ENCODE measurements around the gene PWWP2B. TPM values are rescaled to one million over a fixed set of nuclear protein-coding genes. Genes with fewer than 3 reads are reported as not detected.

PWWP2B gene
- total and polyA plus RNA-seq, 10 of the 15 experiments (the other 5 are each of a cell fraction or from before 2014, with no cell fraction given) = 0.04 to 0.87 (median 0.35) TPM; not detected in 4

DNA sequence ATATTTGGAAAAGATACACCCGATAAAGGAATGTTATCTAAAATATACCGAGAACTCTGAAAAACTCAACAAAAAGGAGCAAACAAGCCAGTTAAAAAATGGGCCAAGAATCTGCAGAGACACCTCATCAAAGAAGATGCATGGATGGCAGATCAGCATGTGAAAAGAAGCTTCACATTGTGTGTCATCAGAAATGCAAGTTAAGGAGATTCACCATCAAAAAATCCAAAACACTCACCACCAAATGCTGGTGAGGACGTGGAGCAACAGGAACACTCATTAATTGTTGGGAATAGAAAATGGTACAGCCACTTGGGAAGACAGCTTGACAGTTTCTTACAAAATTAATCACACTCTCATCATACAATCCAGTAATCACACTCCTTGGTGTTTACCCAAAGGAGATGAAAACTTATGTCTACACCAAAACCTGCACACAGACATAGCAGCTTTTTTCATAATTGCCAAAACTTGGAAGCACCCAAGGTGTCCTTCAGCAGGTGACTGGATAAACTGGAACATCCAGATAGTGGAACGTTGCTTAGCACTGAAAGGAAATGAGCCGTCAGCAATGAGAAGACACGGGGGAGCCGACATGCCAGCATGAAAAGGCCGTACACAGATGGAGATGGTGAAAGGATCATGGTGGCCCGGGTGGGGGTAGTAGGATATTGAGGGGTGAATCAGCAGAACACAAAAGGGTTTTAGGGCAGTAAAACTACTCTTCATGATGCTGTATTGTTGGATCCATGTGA, 27.9 kb upstream of the PWWP2B start:
- Histone ChIP-seq H3K9ac (ENCODE audit: control insufficient read depth, insufficient read depth, low read length) (no peak overlapping the region), H3K36me3 (ENCODE audit: control insufficient read depth in 2 of 2, insufficient read depth in 2 of 2, low read length in 1 of 2) (no peaks in the 10 kb centered on the region), H3K4me1 (ENCODE audit: control insufficient read depth, insufficient read depth, low read length) (no peaks in the 10 kb centered on the region), H3K4me2 (ENCODE audit: control insufficient read depth, insufficient read depth) (no peak overlapping the region), H3K27me3 (replicated peaks in 1 of 2; ENCODE audit: control insufficient read depth in 2 of 2, insufficient read depth in 2 of 2, low read length in 1 of 2) (no peaks in the 10 kb centered on the region; a peak in 1 of 4 replicates), H2AFZ (ENCODE audit: control insufficient read depth, low read depth, low read length) (no peak overlapping the region), H3K4me3 (no peak overlapping the region), H3K9me3 (replicated peaks; ENCODE audit: control insufficient read depth, insufficient read depth, low read length) (no peaks in the 10 kb centered on the region; the same call in 2 of the 3 replicates), H4K20me1 (ENCODE audit: control insufficient read depth, insufficient read depth) (no peaks in the 10 kb centered on the region), H3K27ac (ENCODE audit: control insufficient read depth, insufficient read depth) (no peak overlapping the region), H3K79me2 (ENCODE audit: control insufficient read depth, insufficient read depth, low read length) (no peaks in the 10 kb centered on the region)
- CTCF ChIA-PET = no interaction called here
- ATAC-seq (no peak), FAIRE-seq (no peak), DNase-seq (ENCODE audit: low read depth, low spot score) (no peak)
- no peak for TF ChIP-seq SMC3 (IDR thresholded peaks at IDR 0.05; ENCODE audit: borderline replicate concordance, low read length)
- TF ChIP-seq, protein P1, sequence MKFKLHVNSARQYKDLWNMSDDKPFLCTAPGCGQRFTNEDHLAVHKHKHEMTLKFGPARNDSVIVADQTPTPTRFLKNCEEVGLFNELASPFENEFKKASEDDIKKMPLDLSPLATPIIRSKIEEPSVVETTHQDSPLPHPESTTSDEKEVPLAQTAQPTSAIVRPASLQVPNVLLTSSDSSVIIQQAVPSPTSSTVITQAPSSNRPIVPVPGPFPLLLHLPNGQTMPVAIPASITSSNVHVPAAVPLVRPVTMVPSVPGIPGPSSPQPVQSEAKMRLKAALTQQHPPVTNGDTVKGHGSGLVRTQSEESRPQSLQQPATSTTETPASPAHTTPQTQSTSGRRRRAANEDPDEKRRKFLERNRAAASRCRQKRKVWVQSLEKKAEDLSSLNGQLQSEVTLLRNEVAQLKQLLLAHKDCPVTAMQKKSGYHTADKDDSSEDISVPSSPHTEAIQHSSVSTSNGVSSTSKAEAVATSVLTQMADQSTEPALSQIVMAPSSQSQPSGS (IDR thresholded peaks at IDR 0.05; ENCODE audit: low read length) = no peak
- TF ChIP-seq, protein P2, sequence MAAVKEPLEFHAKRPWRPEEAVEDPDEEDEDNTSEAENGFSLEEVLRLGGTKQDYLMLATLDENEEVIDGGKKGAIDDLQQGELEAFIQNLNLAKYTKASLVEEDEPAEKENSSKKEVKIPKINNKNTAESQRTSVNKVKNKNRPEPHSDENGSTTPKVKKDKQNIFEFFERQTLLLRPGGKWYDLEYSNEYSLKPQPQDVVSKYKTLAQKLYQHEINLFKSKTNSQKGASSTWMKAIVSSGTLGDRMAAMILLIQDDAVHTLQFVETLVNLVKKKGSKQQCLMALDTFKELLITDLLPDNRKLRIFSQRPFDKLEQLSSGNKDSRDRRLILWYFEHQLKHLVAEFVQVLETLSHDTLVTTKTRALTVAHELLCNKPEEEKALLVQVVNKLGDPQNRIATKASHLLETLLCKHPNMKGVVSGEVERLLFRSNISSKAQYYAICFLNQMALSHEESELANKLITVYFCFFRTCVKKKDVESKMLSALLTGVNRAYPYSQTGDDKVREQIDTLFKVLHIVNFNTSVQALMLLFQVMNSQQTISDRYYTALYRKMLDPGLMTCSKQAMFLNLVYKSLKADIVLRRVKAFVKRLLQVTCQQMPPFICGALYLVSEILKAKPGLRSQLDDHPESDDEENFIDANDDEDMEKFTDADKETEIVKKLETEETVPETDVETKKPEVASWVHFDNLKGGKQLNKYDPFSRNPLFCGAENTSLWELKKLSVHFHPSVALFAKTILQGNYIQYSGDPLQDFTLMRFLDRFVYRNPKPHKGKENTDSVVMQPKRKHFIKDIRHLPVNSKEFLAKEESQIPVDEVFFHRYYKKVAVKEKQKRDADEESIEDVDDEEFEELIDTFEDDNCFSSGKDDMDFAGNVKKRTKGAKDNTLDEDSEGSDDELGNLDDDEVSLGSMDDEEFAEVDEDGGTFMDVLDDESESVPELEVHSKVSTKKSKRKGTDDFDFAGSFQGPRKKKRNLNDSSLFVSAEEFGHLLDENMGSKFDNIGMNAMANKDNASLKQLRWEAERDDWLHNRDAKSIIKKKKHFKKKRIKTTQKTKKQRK (IDR thresholded peaks at IDR 0.05; ENCODE audit: low read depth, low read length) = no peak
- intact Hi-C loops (cut with micrococcal nuclease; ENCODE audit: unreplicated experiment) = no loop called here
- 40% methylated on average over 9 of the region's 9 CpGs for WGBS (ENCODE audit: insufficient coverage, insufficient replicate concordance, low lambda C conversion rate, missing lambda C conversion rate)
- RAD21 ChIA-PET (ENCODE audit: unreplicated experiment) = no interaction called here
- BruUV-seq (replicated peaks) = no TSS peak
- POLR2A ChIA-PET = no interaction called here
- in situ Hi-C loops (cut with MboI) = no loop called here
- SMC1A ChIA-PET (ENCODE audit: uncharacterized antibody, unreplicated experiment) = no interaction called here
